ENCODE measurements around the gene PRKAR1B.
"Not testable (repeated sequence)": the region's sequence is repeated elsewhere in the genome, so short reads cannot be mapped to it uniquely, and the experiment has no call there.

The PRKAR1B gene

GRCh38 chr7:644381-645305 lies 82.4 kb downstream of the PRKAR1B start:
- no peak for DNase-seq (ENCODE audit: low read depth in 2 of 2)

- DNase-seq (ENCODE audit: low read depth in 2 of 2): no peak
Observed at GRCh38 chr7:641966-642365, 85.1 kb downstream of the PRKAR1B start.

DNA sequence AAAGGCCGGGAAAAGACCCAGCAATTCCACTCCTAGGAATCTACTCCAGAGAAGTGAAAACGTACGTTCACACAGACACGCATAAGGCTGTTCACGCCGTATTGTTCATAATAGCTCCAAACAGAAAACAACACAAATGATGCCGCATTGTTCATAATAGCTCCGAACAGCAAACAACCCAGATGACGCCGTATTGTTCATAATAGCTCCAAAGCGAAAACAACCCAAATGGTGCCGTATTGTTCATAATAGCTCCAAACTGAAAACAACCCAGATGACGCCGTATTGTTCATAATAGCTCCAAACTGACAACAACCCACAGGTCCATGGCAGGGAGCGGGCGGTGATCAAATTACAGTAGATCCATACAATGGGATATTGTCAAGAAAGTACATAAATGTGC lies 85.8 kb downstream of the PRKAR1B start:
- no peak for DNase-seq (ENCODE audit: low read depth in 2 of 2)

- no peak for DNase-seq (ENCODE audit: low read depth in 2 of 2)
Observed at GRCh38 chr7:638256-639011, 88.6 kb downstream of the PRKAR1B start.

DNA sequence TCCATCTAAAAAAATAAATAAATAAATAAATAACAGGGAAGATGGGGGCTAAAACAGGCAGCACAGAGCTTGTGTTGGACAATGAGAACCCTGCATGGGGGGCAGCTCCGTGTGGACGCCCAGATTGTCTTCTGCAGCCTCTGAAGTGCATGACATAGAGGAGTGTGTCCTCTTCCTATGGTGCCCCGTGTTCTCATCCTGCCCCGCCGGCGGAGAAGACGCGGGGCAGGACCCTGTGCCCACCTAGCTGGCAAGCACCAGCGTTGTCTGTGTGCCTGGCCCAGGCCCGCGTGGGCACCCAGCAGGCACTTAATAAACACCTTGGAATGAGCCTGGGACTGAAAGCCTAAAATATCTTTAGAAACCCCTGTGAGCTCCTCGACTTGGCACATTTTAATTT lies 89.3 kb downstream of the PRKAR1B start:
- DNase-seq (ENCODE audit: low read depth in 2 of 2): no peak

- peak in 1 of 2 donors; percentile 36 for DNase-seq (ENCODE audit: low read depth in 2 of 2)
Observed at GRCh38 chr7:636396-636795, 90.7 kb downstream of the PRKAR1B start.

GRCh38 chr7:635687-636382 lies 91.2 kb downstream of the PRKAR1B start:
- DNase-seq (ENCODE audit: low read depth in 2 of 2): not testable (repeated sequence)

DNA sequence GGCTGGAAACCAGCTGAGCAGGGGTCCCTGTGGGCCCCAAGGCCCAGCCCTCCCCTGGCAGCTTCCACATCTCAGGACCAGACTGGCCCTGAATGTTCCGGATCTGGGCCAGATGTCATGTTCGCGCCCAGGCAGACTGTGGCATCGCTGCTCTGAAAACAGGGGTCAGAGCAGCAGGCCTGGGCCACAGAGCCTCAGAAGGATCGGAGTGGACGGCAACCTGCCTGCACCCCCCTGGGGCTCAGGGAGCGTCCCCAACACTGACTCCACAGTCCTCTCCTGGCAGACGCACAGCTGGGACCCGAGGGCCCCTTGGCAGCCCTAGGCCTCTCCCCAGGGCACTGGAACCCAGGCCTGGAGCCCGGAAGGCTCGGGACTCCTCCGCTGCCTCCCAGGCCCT lies 91.9 kb downstream of the PRKAR1B start:
- no peak for DNase-seq (ENCODE audit: low read depth in 2 of 2)

DNA sequence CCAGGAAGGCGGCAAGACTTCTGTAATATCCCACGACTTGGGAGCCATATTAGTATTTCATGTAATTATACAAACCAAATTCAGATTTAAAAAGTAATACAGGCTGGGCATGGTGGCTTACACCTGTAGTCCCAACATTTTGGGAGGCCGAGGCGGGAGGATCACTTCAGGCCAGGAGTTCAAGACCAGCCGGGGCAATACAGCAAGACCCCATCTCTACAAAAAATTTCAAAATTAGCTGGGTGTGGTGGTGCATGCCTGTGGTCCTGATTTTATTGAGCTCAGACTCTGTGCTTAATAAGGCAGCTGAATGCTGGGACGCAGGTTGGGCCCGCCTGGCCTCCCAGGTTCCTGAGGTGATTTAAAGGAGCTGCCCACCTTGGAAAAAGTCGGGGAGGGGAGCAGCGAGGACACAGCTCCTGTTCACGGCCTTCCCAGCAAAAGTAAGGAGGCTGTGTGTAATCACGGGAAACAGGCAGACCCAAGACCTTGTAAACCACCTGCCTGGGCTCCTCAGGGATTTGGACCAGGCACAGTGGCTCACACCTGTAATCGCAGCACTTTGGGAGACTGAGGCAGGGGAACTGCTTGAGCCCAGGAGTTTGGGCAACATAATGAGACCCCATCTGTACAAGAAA lies 93.6 kb downstream of the PRKAR1B start:
- DNase-seq (ENCODE audit: low read depth in 2 of 2): no peak

- no peak for DNase-seq (ENCODE audit: low read depth in 2 of 2)
Observed at GRCh38 chr7:632831-633210, 94.3 kb downstream of the PRKAR1B start.

GRCh38 chr7:631964-632830 lies 94.9 kb downstream of the PRKAR1B start:
- DNase-seq (ENCODE audit: low read depth in 2 of 2): no peak

GRCh38 chr7:631291-631711 lies 95.8 kb downstream of the PRKAR1B start:
- DNase-seq (ENCODE audit: low read depth in 2 of 2): no peak

DNA sequence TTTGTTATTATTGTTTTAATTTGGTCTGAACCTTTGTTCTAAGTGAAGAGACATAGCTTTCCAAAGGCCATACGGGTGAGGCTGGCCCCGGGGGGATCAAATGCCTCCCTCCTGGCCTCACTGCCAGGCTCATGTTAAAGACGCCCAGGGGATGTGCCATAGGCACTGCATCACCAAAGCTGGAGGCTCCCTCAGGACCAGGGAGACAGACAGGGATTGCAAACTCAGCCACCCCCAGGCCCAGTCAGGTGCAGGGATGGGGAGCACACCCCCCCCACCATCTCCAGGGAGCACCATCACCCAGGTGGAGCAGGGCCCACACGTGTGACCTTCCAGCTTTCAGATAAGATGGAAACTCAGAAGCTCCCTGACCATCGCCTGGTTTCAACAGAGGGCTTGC lies 96.5 kb downstream of the PRKAR1B start:
- DNase-seq (ENCODE audit: low read depth in 2 of 2): no peak

DNA sequence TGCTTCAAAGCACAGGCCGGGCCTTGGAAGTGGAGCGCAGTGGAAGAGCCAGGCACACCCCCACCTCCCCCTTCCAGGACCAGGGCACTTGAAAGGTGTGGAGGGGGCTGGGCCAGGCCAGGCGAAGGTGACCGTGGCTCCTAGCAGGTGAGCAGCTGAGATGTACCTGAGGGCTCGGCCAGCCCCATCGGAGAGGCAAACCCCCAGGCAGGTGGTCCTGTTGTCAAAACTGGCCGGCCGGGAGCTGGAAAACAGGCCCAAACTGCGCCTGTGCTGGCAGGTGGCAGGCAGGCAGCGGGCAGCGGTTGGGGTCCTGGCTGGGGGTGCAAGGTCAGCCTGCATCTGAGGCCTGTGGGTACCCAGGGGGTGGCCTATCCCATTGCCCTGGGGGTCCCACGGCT lies 97.0 kb downstream of the PRKAR1B start:
- DNase-seq (ENCODE audit: low read depth in 2 of 2): no peak

DNA sequence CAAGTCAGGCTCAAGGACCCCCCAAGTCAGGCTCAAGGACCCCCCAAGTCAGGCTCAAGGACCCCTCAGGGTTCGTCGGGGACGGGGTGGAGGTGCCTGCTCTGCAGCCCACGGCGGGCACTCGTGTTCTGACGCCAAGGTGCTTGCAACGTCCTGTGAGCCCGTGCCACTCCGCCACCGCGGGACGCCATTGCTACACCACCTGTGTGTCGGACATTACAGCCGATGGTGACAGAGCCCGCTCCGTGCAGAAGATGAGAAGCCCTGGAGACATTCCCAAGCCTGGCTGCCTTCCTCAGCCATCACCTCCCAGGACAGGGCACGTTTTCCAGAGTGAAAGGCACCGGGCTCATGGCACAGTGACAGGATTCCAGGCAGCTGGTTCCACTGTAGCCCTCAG lies 98.3 kb downstream of the PRKAR1B start:
- DNase-seq (ENCODE audit: low read depth in 2 of 2): no peak

DNA sequence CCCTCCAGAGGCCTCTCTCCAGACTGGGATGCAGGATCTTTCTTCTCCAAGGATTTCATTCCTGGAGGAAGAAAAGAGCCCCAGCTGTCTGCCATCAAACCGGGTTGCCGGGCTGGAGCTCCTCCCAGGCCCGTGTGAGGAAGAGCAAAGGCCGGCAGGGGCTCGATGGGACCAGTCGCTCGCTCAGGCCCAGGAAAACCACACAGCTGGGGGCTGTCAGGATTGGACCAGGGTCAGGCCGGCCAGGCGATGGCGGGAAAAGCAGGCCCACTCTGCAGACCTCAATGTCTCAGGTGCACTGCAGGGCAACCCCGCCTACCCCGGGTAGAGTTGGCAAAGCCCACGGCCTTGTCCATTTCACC lies 98.7 kb downstream of the PRKAR1B start:
- no peak for DNase-seq (ENCODE audit: low read depth in 2 of 2)

DNA sequence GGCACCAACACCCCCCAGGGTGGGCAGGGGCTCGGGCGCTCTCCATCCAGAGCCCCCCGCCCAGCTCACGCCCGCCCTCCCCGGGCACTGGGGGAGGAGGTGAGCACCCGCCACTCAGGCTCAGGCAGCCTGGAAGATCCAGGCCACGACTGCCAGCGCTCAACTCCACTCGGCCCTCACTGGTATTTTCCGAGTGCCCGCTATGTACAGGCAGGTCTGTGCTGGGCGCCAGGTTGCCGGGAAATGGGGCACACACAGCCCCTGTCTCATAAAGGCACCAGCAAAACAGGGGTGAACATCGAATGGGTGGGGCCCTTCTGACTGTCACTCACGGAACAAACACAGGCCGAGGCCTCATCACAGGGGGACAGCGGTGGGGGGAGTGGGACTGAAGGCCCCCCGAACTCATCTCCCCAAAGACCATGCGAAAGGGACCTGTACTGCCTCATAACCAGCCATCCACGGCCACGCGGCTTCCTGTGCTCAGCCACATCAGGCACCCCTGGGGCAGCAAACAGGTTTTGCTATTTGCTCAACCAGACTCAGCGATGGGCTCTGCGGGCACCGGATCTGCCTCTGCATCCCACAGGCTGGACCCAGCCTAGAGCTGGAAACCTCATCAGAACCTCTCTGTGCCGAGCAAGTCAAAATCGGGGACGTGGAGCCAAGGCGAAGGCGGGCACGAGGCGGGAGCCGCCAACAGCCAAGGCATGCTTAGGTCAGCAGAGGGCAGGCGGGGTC lies 99.2 kb downstream of the PRKAR1B start:
- no peak for DNase-seq (ENCODE audit: low read depth in 2 of 2)

GRCh38 chr7:625376-625971 lies 101.6 kb downstream of the PRKAR1B start:
- DNase-seq (ENCODE audit: low read depth in 2 of 2): no peak

GRCh38 chr7:623464-623863 lies 103.6 kb downstream of the PRKAR1B start:
- no peak for DNase-seq (ENCODE audit: low read depth in 2 of 2)

Data from stimulated activated CD8-positive, alpha-beta memory T cell treated with anti-CD3 and anti-CD28 coated beads, Interleukin-7, amount 100 ng/mL, for 4 hours (primary cell).